Dedifferentiated amniotic fluid mesenchymal stem cell (primary cell): ENCODE results near the gene CDK9.

Experiments used
- DNase-seq: peaks from one replicate; pipeline ENCODE4 v3.0.0-alpha.2; 2016; ENCODE audit errors: extremely low spot score

CDK9 gene

DNA sequence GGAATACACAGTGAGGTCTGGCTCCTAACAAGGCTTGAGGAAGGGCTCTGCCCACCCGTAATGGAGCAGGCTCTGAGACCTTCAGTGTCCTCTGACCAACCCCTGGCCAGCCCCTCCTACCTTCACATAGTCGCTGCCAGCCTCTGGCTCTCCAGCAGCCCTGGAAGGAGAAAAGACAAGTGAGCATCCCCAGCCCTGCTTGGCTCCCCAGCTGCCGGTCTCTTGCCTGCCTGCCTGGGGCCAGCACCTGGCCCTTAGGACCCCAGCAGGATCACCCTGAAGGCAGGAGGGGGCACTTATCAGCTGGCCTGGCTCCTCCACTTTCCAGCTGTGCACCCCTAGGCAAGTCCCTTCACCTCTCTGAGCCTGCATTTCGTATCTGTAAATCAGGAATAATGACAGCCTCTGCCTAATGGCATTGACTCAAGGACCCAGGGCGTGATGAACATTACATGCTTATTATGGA is 24.3 kb upstream of the CDK9 start:
- DNase-seq = no peak

DNA sequence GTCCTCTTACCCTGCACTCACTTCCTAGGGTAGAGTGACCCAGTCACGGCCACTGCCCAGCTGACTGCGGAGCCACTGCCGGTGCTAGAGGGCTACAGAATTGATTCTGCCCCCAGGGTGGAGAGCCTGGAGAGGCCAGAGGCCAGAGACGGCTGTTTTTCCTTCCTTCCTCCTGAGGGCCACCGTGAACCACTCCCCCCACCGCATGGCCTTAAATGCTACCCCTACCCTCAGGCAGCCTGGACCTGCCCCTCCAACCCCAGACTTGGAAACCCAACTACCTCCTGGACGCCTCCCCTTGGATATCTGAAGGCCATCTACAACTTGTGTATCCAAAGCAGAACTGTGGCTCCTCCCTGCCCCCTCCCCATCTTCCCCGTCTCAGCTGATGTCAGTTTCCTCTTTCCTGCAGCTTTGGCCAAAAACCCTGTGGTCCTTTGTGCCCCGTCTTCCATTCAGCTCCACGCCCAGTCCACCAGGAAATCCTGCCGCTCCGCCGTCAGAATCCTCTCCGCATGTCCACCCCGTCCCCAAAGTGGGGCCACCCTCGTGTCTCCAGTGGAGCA is 23.6 kb upstream of the CDK9 start:
- DNase-seq = no peak

DNA sequence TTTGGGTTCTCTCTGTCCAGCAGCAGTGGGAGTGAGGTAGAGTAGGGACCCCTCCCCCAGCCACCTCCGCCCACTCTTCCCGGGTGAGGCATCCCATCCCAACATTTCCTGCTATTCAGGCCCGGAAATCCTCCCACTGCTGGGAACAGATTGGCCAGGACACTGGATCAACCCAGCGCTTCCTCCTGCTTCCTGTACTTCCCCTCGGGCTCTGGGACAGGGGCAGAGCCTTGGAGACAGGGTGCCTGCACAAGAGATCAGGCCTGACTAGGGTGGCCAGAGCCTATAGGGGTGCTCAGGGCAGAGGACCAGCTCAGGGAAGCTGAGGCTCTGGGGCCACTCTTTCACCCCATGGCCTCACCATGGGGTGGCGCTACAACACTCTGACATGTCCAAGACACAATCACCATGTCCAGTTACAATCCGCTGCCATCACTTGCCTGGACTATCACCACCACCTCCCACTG is 21.9 kb upstream of the CDK9 start:
- DNase-seq = no peak

DNA sequence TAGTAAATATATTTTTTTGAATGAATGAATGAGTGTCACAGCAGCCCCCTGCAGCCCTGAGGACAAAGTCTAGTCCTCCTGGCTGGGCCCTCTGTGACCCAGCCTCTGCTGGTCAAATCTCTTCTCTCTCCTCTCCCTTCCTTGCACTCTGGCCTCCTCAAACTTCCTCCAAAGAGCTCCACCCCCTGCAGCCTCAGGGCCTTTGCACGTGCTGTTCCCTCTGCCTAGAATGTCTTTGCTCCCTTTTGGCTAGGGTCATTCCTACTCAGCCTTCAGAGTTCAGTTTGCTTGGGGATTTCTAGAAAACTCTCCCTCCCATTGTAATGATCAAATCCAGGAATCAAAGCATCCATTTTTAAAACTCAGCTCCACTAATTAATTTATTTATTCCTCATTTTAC is 20.4 kb upstream of the CDK9 start:
- no peak for DNase-seq

DNA sequence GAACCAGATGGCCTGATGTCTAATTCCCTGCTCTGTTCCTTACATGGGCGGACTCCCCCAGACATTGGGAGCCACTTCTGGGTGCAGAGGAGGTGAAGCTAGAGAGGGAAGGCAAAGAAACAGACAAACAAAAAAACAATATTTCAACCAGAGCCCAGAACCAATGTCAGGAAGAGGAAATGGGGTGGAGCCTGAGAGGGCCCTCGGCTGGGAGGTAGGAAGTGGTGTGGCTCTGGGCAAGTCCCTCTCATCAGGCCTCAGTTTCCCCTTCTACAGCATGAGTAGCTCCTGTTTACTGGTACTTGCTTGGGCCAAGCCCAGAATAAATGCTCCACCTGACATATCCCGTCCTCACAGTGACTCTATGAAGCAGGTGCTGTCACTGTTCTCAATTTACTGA is 18.4 kb upstream of the CDK9 start:
- DNase-seq = no peak

DNA sequence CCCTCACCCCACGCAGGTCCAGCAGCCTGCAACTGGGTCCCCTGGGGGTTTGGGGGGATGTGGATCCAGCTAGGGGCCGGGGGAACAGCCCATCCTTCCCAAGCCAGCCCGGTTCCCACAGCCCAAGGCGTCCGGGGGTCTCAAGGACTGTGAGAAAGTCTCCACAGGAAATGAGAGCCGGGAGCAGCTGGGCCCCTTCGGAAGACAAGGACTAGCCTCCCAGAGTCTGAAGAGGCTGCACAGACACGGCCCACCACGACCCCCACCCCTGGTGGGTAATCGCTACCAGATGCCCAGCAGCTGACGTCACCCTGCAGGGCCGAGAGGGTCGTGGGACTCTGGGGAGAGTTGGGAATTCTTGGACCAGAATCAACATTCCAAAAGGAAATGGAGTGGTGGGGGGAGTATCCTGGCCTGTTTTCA is 17.9 kb upstream of the CDK9 start:
- no peak for DNase-seq

DNA sequence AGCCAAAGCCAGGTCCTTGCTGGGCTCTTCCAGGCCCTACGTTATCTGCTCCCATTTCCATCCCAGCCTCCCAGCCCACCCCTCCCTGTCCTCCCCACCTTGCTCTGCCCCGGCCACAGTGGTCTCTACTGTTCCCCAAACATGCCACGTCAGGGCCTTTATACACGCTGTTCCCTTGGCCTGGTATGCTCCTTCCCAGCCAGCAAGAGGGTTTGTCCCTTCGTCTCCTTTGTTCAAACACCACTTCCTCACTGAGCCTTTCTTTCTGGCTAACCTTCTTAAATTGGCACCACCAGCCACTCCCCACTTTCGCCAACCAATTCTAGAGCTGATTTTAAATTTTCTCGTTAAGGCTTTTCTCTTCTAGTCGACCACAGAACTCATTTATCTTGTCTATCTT is 17.1 kb upstream of the CDK9 start:
- no peak for DNase-seq

DNA sequence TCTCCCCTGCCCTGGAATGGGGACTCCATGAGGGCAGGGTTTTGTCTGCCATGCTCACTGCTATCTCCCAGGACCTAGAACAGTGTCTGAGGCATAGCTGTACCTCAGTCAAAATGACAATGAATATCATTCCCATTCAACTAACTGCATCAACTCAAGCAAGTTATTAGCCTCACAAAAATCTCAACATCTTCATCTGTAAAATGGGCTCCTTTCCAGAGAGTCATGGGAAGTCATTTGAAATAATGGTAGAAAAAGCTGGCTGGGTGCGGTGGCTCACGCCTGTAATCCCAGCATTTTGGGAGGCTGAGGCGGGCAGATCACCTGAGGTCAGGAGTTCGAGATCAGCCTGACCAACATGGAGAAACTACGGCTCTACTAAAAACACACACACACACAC is 16.7 kb upstream of the CDK9 start:
- DNase-seq = no peak

DNA sequence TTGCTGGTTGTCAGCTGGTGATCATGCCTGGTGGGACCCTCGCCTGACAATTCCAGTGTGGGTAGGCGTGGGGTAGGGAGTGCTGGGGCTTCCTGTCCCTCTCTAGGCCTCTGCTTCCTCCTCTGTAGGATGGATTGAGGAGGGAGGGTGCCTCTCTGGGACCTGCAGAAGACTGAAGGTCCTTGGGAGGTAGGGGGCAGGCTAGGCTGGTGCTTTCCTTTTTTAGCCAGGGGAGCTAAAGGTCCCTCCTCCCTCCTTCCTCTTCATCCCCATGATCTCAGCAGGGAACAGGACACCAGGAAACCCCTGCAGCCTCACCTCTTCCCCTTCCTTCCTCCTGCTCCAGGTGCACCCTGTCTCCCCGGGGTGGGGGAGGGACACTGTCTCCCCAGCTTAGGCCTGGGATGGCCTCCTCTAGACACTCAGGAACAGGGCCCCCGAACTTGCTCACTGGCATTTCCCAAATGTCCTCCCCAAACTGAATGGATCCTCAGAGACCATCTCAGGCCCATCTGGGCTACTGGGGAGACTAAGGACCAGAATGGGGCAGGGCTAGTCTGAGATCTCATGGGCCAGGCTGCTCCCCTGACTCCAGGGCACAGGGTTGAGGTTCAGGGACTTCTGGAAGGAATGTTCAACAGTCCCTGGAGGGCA is 15.8 kb upstream of the CDK9 start:
- DNase-seq = no peak

DNA sequence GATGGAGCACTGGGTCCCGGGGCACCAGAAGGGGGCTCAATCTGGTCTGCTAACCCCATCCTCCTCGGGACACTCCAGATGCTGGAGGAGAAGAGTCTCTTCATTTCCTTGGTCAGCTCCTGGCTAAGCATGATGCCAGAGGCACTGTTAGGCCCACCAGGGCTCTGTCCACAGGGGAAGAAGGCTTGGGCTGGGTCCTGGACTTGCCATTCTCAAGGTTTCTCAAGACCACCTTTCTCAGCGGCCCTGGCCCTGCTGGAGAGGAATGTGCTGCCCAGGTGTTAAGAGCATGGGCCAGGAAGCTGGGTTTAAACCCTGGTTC is 15.3 kb upstream of the CDK9 start:
- no peak for DNase-seq

DNA sequence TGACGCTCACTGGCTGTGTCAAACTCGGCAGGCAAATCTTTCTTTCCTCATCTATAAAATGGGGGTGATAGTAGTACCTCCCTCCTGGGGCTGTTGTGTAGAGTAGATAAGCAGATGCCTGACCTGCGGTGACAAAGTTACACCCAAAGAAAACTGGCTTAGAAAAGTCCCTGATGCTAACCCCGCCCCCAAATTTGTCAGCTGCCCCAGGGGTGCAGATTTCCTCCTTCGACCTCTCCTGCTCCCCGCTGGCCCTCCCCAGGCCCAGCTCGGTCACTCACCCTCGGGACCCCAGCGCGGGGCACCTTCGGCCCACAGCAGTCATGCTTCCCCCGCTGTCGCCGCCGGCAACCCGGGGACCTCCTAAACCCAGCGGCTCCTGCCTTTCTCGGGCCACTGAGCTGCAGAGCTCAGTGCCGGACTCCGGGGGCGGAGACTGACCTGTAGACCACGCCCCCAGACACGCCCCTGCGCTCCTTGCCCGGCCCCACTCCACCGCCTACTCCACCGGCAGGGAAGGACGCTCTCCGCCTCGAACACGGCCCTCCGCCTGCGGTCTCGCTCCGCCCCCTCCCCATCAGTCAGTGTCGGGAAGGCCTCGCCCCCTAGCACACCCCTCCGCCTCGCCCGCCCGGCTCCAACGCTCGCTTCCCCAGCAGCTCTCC is 14.8 kb upstream of the CDK9 start:
- DNase-seq = peak; percentile 88

DNA sequence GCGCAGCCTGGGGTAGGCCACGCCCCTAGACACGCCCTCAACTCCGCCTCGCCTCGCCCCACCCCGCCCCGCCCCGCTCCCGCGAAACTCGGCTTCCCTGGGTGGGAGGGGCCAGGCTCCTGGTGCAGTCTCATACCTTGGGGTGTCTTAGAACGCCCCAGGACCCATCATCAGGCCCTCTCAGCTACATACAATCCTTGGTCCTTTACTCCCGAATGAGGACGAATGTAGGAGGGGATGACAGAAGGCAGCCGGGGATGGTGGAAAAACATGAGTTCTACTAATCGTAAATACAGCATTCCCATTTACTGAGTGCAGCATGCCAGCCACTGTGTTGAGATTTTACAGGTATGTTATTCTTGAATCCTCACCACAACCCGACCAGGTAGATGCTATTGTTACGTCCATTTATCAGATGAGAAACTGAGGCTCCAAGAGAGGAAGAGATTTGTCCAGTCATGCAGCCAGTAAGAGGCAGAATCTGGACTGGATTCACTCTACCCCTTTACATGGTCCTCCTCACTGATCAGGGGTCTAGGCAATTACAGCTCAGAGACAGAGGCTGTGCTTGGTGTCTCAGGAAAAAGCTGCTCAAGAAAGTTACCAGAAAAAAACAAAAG is 14.2 kb upstream of the CDK9 start:
- no peak for DNase-seq

DNA sequence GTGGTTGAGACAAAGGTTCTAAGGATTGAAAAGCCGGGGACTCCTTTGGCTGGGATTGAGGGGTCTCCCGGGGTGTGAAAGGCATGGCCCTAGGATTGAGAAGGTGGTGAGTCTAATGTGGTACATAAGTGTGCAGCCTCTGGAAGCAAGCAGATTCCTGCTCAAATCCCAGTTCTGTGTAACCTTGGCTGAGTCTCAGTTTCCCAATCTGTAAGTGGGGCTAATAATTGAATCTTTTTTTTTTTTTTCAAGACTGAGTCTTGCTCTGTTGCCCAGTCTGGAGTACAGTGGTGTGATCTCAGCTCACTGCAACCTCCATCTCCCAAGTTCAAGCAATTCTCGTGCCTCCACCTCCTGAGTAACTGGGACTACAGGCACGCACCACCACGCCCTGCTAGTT is 13.2 kb upstream of the CDK9 start:
- DNase-seq = no peak

DNA sequence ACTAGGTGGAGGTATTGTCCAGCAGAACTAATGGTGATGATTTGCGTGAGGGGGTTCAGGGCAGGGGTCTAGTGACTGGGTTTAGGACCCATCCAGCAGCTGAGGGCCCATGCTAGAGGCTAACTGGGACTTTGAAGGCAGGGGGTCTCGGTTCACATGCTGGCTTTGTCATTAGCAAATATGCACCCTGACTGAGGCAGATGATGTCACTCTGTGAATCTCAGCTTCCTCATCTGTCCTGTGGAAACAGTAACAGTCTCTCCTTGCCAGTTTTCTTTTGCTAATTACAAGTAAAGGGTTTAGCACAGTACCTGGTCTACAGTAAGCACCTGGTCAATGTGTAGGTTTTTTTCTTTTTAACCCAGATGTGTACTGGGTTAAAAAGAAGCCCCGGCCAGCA is 12.6 kb upstream of the CDK9 start:
- no peak for DNase-seq

DNA sequence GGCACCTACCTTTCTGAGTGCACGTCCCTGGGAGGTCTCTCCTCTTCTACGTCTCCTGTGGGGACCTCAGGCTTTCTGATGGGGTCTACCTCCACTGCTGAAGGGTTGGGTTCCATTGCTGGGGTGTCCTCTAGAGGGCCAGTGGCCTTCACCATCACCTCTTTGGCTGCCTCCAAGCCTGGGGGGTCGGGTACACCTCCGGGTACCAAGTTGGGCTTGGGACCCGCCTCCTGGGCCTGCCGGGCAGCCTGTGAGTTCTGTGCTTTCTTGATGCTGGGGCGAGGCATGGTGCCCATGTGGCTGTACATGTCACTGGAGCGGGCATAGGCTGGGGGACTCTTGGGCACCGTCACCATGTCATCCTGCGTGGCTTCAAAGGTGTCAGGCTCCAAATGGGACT is 11.9 kb upstream of the CDK9 start:
- DNase-seq = no peak

DNA sequence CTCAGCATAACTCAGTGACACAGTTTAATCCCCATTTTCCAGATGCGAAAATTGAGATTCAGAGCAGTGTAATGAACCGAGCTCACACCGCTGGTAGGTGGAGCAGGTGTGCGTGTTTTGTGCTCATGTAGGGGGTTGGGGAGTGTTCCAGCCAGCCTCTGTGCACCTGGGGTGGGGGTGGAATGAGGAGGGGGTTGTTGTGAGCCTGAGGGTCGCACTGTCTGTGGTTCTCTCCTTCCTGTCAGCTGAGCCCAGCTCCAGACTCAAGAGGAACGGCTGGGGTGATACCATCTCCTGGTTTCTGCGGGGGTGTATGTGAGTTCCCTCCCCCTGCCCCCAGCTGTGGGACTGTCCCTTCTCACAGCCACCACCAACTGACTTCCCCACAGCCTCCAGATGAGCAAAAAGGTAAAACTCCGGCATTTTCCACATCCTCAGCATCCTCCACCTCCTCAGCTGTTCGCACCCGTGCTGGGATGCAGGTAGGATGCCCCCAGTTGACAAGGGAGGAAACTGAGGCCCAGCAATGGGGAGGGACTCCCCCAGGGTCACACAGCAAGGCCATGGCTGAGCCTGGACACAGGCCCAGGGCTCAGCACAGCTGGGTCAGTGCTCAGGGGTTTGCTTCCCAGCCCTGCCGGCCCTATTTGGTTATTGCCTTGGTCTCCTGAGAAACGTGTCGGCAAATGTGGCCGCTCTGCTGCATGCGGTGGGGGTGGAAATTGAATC is 9.5 kb upstream of the CDK9 start:
- DNase-seq = no peak

DNA sequence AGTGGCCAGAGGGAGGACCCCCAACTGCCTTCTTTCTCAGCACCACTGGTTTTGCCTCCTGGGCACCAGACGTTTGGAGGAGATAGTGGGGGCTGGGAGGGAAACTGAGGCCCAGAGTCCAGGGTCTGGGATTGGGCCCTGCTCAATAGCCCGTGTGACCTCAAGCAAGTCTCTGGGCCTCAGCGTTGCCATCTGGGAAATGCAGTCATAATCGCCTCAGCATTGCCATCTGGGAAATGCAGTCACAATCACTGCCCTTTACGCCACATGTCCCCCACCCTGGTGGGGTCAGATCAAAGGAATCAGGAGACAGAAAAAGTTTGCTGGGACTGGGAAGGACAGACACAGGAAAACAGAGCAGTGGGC is 8.9 kb upstream of the CDK9 start:
- DNase-seq = no peak

DNA sequence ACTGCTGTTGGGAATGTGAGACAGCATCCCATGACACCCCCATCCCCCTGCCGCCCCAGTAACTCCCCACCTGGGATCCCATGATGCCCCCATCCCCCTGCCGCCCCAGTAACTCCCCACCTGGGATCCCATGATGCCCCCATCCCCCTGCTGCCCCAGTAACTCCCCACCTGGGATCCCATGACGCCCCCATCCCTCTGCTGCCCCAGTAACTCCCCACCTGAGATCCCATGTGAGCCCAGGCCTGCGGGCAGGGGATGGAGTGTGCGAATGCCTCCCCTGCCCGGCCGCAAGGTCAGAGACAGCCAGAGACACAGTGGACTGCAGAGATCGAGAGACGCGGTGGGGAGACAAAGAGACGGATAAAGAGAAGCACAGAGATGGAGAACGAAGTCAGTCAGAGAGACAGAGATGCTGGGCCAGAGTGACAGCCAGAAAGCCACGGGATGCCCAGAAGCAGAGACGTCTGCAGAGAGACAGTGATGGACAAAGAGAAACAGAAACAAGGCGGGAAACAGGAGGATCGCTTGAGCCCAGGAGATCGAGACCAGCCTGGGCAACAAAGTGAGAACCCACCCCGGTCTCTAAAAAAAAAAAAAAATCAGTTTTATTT is 8.4 kb upstream of the CDK9 start:
- DNase-seq = no peak

DNA sequence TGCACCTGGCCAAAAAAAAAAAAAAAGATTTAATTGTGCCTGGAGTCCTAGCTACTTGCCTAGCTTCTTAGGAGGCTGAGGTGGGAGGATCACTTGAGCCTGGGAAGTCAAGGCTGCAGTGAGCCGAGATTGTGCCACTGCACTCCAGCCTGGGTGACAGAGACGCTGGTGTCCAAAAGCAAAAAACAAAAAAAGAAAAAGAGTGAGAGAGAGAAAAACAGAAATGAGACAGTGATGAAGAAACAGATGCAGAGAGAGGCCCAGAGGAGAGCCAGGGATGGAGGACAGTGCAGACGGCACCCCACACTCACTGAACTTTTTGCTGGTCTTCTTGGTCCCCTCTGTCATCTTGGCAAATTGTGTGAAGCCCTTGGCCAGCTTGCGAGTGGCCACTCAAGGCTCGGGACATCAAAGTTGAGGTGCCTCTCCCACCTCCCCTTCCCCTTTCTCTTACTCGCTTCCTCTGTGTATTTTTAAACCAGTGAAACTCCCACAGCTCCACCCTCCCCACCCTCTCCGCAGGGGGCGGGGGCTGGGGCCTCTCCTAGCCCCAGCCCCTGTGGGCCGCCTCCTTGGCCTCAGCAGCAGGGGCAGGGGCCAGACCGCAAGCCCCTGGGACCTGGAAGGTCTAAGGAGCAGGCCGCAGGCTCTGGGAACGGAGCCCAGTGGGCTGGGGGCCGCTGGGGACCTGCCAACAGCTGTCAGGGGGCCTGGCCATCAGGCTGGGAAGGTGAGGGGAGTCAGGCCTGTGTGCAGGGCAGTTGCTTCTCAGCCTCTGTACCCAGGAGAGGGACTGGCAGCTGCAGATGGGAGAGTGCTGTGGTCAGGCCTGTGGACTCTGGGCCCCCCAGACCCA is 7.3 kb upstream of the CDK9 start, which contains the start of gene SH2D3C:
Gene SH2D3C, minus strand, starts transcription at position 387 of the 856 bp plus-strand sequence. Its CDS starts 39 bp downstream, at position 348.
- no peak for DNase-seq

DNA sequence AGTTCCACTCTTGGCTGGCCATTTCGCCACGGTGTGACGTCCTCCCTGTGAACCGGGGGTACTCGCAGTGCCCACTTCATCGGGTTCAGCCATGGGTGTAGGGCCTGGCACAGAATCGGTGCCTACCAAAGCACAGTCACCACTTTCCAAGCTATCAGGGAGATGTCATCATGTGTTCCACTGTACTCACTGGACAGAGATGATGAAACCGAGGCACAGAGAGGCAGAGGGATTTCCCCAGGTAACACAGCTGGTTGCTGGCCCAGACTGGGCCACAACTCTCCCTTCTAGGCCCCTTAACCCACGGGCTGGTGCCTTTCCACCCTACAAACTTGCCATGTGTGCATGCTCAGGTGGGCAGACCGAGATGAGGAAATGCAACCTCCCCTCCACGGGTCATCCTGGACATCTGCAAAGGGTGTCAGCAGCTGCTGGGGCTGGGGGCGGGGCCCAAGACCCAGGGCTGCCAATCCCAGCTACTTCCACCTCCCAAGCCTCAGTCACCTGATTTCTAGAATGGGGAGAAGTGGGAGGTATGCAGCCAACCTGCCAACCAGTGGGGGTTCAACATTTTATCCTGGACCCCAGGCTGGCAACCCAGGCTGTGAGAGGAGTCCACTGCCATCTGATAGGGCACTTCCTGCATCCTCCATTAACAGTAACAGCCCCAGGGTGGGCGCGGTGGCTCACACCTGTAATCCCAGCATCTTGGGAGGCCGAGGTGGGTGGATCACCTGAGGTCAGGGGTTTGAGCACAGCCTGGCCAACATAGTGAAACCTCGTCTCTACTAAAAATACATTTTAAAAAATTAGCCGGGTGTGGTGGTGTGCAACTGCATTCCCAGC is 6.5 kb upstream of the CDK9 start:
- DNase-seq = no peak
